Measurements from ENCODE around the gene WNT2B.

Gene WNT2B

GRCh38 chr1:112504001-112504660, 4.6 kb upstream of the WNT2B start:
- DNase-seq (ENCODE audit: low read depth), result no peak
- TF ChIP-seq CTCF (IDR thresholded peaks at IDR 0.05; ENCODE audit: low read depth, low read length, missing control alignments), result no peak
- H3K4me3 ChIP-seq (ENCODE audit: low read depth, low read length), result no peak overlapping the region
- in situ Hi-C loops (cut with HindIII; ENCODE audit: low sequenced_read_pairs), result no loop called here

GRCh38 chr1:112504661-112505399, 3.9 kb upstream of the WNT2B start:
- in situ Hi-C loops (cut with HindIII; ENCODE audit: low sequenced_read_pairs), result no loop called here
- no peak overlapping the region for H3K4me3 ChIP-seq (ENCODE audit: low read depth, low read length)
- no peak for TF ChIP-seq CTCF (IDR thresholded peaks at IDR 0.05; ENCODE audit: low read depth, low read length, missing control alignments)
- no peak for DNase-seq (ENCODE audit: low read depth)

- DNase-seq (ENCODE audit: low read depth), result no peak
- in situ Hi-C loops (cut with HindIII; ENCODE audit: low sequenced_read_pairs), result no loop called here
These were observed 3.4 kb upstream of the WNT2B start for GRCh38 chr1:112505400-112505785.

GRCh38 chr1:112505878-112506277, 2.9 kb upstream of the WNT2B start:
- no peak overlapping the region for H3K4me3 ChIP-seq (ENCODE audit: low read depth, low read length)
- no peak for DNase-seq (ENCODE audit: low read depth)
- in situ Hi-C loops (cut with HindIII; ENCODE audit: low sequenced_read_pairs), result no loop called here
- no peak for TF ChIP-seq CTCF (IDR thresholded peaks at IDR 0.05; ENCODE audit: low read depth, low read length, missing control alignments)

More at GRCh38 chr1:112505400-112505785, 3.4 kb upstream of the WNT2B start:
- no peak overlapping the region for H3K4me3 ChIP-seq (ENCODE audit: low read depth, low read length)
- TF ChIP-seq CTCF (IDR thresholded peaks at IDR 0.05; ENCODE audit: low read depth, low read length, missing control alignments), result no peak

GRCh38 chr1:112506306-112506705, 2.5 kb upstream of the WNT2B start:
- no peak for TF ChIP-seq CTCF (IDR thresholded peaks at IDR 0.05; ENCODE audit: low read depth, low read length, missing control alignments)
- in situ Hi-C loops (cut with HindIII; ENCODE audit: low sequenced_read_pairs), result no loop called here
- H3K4me3 ChIP-seq (ENCODE audit: low read depth, low read length), result no peak overlapping the region
- DNase-seq (ENCODE audit: low read depth), result no peak

GRCh38 chr1:112506731-112507130, 2.0 kb upstream of the WNT2B start:
- in situ Hi-C loops (cut with HindIII; ENCODE audit: low sequenced_read_pairs), result no loop called here
- no peak overlapping the region for H3K4me3 ChIP-seq (ENCODE audit: low read depth, low read length)
- TF ChIP-seq CTCF (IDR thresholded peaks at IDR 0.05; ENCODE audit: low read depth, low read length, missing control alignments), result no peak
- no peak for DNase-seq (ENCODE audit: low read depth)

Measured in astrocyte of the cerebellum (primary cell).